HL-60 (cell line): ENCODE measurements around the gene RAD51C.
"Not testable (repeated sequence)": the region's sequence is repeated elsewhere in the genome, so short reads cannot be mapped to it uniquely, and the experiment has no call there.

Experiments used
- DNase-seq, 2 experiments: peaks; one replicate each; pipeline ENCODE4 v3.0.0-alpha.2; 2010 to 2020; ENCODE audit warnings: low read depth in 1 of 2, low spot score in 1 of 2
- H3K27ac ChIP-seq: fragments of 250-450 bp; sonication (Bioruptor Pico); replicated peaks from 2 replicates; pipeline ENCODE4 v1.5.1; 2020; ENCODE audit warnings: mild to moderate bottlenecking, moderate library complexity
- H3K27me3 ChIP-seq: fragments of 250-450 bp; sonication (Bioruptor Pico); 2 replicates; pipeline ENCODE4 v1.5.1; 2021; ENCODE audit warnings: mild to moderate bottlenecking, moderate library complexity; ENCODE audit not compliant: insufficient read depth, poor library complexity, severe bottlenecking
- H3K4me3 ChIP-seq: replicated peaks from 2 replicates; pipeline ENCODE4 v1.5.1; 2011; ENCODE audit warnings: mild to moderate bottlenecking, control low read depth, low read length; ENCODE audit not compliant: insufficient read depth
- GABPA ChIP-seq: IDR thresholded peaks from 2 replicates; pipeline ENCODE4 v1.6.1; 2012; ENCODE audit warnings: low read depth
- POLR2AphosphoS5 ChIP-seq: IDR thresholded peaks from 2 replicates; pipeline ENCODE4 v1.6.1; 2012; ENCODE audit warnings: low read depth
- SPI1 ChIP-seq: IDR thresholded peaks from 2 replicates; pipeline ENCODE4 v1.6.1; 2012; ENCODE audit warnings: low read depth, mild to moderate bottlenecking, borderline replicate concordance
- TF ChIP-seq, protein P1 (sequence below): IDR thresholded peaks from 2 replicates; pipeline ENCODE4 v1.6.1; 2012; ENCODE audit warnings: low read depth; ENCODE audit not compliant: insufficient replicate concordance
- TF ChIP-seq, protein P2 (sequence below): IDR thresholded peaks from one replicate; pipeline ENCODE4 v1.5.1; 2011; ENCODE audit warnings: low read length, control low read depth, inconsistent platforms; ENCODE audit not compliant: insufficient read depth

Gene RAD51C

DNA sequence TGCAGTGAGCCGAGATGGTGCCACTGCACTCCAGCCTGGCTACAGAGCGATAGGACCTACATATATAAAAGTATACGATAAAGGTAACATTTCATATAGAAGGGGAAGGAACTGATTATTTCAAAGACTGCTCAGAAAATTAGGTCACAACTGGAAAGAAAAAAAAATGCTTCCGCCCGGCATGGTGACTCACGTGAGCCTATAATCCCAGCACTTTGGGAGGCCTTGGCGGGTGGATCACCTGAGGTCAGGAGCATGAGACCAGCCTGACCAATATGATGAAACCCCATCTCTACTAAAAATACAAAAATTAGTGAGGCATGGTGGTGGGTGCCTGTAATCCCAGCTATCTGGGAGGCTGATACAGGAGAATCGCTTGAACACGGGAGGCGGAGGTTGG, 8.4 kb upstream of the RAD51C start:
- TF ChIP-seq POLR2AphosphoS5 (no peak), GABPA (no peak)
- Histone ChIP-seq H3K4me3 (no peak overlapping the region), H3K27ac (no peak overlapping the region), H3K27me3 (no peaks in the 10 kb centered on the region)
- DNase-seq = no peak

DNA sequence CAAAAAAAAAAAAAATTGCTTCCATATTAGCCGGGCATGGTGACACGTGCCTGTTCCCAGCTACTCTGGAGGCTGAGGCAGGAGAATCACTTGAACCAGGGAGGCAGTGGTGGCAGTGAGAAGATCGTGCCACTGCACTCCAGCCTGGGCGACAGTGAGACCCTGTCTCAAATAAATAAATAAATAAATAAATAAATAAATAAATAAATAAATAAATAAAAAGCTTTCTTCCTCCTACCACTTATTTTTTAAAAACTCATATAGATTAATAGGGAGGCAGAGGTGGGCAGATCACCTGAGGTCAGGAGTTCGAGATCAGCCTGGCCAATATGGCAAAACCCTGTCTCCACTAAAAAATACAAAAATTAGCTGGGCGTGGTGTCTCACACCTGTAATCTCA, 7.9 kb upstream of the RAD51C start:
- not testable (repeated sequence) for DNase-seq, H3K27ac ChIP-seq, H3K27me3 ChIP-seq, H3K4me3 ChIP-seq

DNA sequence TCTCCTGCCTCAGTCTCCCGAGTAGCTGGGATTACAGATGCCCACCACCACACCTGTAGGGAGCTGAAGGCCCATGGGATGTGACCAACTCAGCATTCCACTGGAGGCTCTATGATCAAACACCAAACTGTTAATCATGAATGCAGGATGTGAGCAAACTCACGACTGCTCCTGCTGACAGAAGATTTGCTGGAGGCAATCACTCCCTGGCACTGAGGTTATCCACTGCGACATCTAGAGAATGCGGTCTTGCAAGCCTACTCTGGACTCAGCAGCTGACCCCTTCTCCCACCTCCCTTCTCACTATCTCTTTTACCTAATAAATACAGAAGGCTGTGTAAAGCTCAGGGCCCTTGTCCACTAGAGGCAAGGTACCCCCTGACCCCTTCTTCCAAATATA, 5.4 kb upstream of the RAD51C start:
- DNase-seq = no peak
- TF ChIP-seq SPI1 (no peak), POLR2AphosphoS5 (no peak), GABPA (no peak)
- TF ChIP-seq, protein P1, sequence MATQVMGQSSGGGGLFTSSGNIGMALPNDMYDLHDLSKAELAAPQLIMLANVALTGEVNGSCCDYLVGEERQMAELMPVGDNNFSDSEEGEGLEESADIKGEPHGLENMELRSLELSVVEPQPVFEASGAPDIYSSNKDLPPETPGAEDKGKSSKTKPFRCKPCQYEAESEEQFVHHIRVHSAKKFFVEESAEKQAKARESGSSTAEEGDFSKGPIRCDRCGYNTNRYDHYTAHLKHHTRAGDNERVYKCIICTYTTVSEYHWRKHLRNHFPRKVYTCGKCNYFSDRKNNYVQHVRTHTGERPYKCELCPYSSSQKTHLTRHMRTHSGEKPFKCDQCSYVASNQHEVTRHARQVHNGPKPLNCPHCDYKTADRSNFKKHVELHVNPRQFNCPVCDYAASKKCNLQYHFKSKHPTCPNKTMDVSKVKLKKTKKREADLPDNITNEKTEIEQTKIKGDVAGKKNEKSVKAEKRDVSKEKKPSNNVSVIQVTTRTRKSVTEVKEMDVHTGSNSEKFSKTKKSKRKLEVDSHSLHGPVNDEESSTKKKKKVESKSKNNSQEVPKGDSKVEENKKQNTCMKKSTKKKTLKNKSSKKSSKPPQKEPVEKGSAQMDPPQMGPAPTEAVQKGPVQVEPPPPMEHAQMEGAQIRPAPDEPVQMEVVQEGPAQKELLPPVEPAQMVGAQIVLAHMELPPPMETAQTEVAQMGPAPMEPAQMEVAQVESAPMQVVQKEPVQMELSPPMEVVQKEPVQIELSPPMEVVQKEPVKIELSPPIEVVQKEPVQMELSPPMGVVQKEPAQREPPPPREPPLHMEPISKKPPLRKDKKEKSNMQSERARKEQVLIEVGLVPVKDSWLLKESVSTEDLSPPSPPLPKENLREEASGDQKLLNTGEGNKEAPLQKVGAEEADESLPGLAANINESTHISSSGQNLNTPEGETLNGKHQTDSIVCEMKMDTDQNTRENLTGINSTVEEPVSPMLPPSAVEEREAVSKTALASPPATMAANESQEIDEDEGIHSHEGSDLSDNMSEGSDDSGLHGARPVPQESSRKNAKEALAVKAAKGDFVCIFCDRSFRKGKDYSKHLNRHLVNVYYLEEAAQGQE = no peak
- TF ChIP-seq, protein P2, sequence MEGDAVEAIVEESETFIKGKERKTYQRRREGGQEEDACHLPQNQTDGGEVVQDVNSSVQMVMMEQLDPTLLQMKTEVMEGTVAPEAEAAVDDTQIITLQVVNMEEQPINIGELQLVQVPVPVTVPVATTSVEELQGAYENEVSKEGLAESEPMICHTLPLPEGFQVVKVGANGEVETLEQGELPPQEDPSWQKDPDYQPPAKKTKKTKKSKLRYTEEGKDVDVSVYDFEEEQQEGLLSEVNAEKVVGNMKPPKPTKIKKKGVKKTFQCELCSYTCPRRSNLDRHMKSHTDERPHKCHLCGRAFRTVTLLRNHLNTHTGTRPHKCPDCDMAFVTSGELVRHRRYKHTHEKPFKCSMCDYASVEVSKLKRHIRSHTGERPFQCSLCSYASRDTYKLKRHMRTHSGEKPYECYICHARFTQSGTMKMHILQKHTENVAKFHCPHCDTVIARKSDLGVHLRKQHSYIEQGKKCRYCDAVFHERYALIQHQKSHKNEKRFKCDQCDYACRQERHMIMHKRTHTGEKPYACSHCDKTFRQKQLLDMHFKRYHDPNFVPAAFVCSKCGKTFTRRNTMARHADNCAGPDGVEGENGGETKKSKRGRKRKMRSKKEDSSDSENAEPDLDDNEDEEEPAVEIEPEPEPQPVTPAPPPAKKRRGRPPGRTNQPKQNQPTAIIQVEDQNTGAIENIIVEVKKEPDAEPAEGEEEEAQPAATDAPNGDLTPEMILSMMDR = no peak
- Histone ChIP-seq H3K4me3 (no peak overlapping the region), H3K27ac (no peak overlapping the region), H3K27me3 (no peaks in the 10 kb centered on the region)

DNA sequence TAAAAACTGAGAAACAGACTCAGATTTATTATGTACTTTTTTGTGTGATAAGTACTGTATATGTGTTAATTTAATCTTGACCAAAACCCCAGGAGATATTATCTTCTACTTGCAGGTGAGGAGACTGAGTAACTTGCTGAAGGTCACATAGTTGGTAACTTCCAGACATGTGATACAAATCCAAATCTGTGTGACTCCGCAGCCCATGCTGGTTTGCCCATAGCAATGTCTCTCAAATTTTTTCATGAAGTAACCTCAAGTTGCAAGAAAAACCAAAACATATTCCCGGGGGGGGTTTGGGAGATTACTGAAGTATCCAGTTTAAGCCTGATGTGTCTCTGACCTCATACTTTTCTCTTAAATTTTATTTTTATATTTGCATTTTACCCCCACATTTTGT, 3.9 kb upstream of the RAD51C start:
- Histone ChIP-seq H3K27ac (no peak overlapping the region), H3K27me3 (no peaks in the 10 kb centered on the region), H3K4me3 (no peak overlapping the region)
- TF ChIP-seq POLR2AphosphoS5 (no peak), SPI1 (no peak), GABPA (no peak)
- TF ChIP-seq, protein P2 = no peak
- TF ChIP-seq, protein P1 = no peak
- DNase-seq = no peak

DNA sequence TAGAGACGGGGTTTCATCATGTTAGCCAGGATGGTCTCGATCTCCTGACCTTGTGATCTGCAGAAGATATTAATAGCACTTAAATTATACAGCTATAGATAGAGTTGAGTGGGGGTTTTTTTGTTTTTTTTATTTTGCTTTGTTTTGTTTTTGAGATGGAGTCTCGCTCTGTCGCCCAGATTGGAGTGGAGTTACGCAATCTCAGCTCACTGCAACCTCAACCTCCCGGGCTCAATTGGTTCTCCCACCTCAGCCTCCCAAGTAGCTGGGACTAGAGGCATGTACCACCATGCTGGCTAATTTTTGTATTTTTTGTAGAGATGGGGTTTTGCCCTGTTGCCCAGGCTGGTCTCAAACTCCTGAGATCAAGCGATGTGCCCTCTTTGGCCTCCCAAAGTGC, 2.4 kb upstream of the RAD51C start:
- not testable (repeated sequence) for H3K27me3 ChIP-seq, H3K27ac ChIP-seq, H3K4me3 ChIP-seq, DNase-seq
